Measurements from ENCODE around the gene SENP2. TPM values are rescaled to one million over a fixed set of nuclear protein-coding genes. Genes with fewer than 3 reads are reported as not detected.

The SENP2 gene
- total and polyA plus RNA-seq, 9 of the 15 experiments (the other 6 are each of a cell fraction or from before 2014, with no cell fraction given), result 11.8 to 67.1 (median 41.1) TPM

DNA sequence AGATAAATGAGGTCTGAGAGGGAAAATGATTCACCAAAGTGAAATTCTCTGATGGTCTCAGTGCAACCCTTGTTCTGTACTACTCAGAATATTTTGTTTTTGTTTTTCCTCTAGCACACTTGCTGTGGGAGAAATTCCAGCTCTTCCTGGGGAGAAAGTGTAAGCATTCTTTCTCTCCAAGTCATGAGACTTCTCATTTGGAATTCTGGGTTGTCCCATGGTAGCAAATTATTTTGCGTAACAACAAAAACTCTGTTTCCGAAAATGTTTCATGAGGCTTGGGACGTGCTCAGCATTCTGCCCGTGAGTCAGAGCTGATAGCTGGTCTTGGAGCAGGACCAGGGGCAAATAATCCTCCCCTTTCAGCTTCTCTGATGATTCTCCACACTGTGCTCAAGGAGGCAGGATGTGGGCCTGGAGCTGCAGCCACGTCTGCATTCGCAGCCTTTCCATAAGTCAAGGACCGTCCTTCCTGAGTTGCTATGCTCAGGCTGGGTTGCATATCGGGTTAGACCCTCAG lies 70.3 kb downstream of the SENP2 start:
- Histone ChIP-seq H3K27me3 (ENCODE audit: control insufficient read depth in 2 of 2, insufficient read depth in 2 of 2, low read length in 2 of 2) (no peaks in the 10 kb centered on the region), H3K9ac (ENCODE audit: insufficient read depth in 1 of 2, low read depth in 2 of 2, low read length in 2 of 2) (no peak overlapping the region; a peak in 1 of 4 replicates), H3K9me3 (replicated peaks; ENCODE audit: control insufficient read depth, insufficient read depth, low read depth, low read length) (no peaks in the 10 kb centered on the region), H3K4me1 (replicated peaks in 1 of 2; ENCODE audit: control insufficient read depth in 2 of 2, insufficient read depth in 2 of 2, low read length in 2 of 2) (peaks cover 2 to 7% of the 10 kb centered on the region in 2 experiments; a peak in 4 of 5 replicates), H3K27ac (ENCODE audit: extremely low read depth, low read depth, low read length) (no peak overlapping the region), H2AFZ (ENCODE audit: low read depth, low read length) (no peak overlapping the region), H3K4me2 (ENCODE audit: insufficient read depth, low read length) (no peak overlapping the region), H3K79me2 (ENCODE audit: control insufficient read depth, insufficient read depth, low read length) (no peaks in the 10 kb centered on the region), H3K4me3 (no peak overlapping the region), H3K9me1 (ENCODE audit: control insufficient read depth, insufficient read depth, low read length) (peaks cover 4% of the 10 kb centered on the region), H4K20me1 (replicated peaks; ENCODE audit: control insufficient read depth, insufficient read depth, low read length) (0 out of 2 replicates have a peak, but pooled peaks cover 4% of the 10 kb centered on the region), H3K36me3 (ENCODE audit: control insufficient read depth, insufficient read depth, low read length) (peaks cover 65% of the 10 kb centered on the region)
- CTCF ChIA-PET (ENCODE audit: low intra/inter-chr PET ratio), result no interaction called here
- FAIRE-seq, result no peak
- DNase-seq (ENCODE audit: extremely low read depth in 1 of 4, low spot score in 3 of 4), result no peak
- ATAC-seq, result no peak
- POLR2A ChIA-PET, result interaction anchor here (0.7 to 1.0 kb wide), 4 partner anchors 10 to 207 kb away, joined by 3 to 5 read pairs (median 4); no protein-coding TSS in a partner anchor
- in situ Hi-C loops (cut with MboI) (no loop called here), intact Hi-C loops (cut with micrococcal nuclease) (no loop called here)
- WGBS (ENCODE audit: insufficient coverage, low coverage, missing lambda C conversion rate), result 94% methylated on average over 8 of the region's 8 CpGs
- BruUV-seq (replicated peaks), result no TSS peak
- no peak for TF ChIP-seq DNMT1 (IDR thresholded peaks at IDR 0.05)
- TF ChIP-seq, protein P1, sequence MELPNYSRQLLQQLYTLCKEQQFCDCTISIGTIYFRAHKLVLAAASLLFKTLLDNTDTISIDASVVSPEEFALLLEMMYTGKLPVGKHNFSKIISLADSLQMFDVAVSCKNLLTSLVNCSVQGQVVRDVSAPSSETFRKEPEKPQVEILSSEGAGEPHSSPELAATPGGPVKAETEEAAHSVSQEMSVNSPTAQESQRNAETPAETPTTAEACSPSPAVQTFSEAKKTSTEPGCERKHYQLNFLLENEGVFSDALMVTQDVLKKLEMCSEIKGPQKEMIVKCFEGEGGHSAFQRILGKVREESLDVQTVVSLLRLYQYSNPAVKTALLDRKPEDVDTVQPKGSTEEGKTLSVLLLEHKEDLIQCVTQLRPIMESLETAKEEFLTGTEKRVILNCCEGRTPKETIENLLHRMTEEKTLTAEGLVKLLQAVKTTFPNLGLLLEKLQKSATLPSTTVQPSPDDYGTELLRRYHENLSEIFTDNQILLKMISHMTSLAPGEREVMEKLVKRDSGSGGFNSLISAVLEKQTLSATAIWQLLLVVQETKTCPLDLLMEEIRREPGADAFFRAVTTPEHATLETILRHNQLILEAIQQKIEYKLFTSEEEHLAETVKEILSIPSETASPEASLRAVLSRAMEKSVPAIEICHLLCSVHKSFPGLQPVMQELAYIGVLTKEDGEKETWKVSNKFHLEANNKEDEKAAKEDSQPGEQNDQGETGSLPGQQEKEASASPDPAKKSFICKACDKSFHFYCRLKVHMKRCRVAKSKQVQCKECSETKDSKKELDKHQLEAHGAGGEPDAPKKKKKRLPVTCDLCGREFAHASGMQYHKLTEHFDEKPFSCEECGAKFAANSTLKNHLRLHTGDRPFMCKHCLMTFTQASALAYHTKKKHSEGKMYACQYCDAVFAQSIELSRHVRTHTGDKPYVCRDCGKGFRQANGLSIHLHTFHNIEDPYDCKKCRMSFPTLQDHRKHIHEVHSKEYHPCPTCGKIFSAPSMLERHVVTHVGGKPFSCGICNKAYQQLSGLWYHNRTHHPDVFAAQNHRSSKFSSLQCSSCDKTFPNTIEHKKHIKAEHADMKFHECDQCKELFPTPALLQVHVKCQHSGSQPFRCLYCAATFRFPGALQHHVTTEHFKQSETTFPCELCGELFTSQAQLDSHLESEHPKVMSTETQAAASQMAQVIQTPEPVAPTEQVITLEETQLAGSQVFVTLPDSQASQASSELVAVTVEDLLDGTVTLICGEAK (IDR thresholded peaks at IDR 0.05), result no peak
- TF ChIP-seq, protein P1 (CRISPR knock-in tag; IDR thresholded peaks at IDR 0.05), result no peak
- no peak for TF ChIP-seq ZBTB7A (IDR thresholded peaks at IDR 0.05; ENCODE audit: borderline replicate concordance, control insufficient read depth, low read depth, low read length)
- no peak for TF ChIP-seq PYGO2 (tag; IDR thresholded peaks at IDR 0.05)
- no peak for TF ChIP-seq MYBL2 (IDR thresholded peaks at IDR 0.05; ENCODE audit: low read depth)
- TF ChIP-seq MYBL2 (CRISPR knock-in tag; IDR thresholded peaks at IDR 0.05; ENCODE audit: borderline replicate concordance), result no peak
- TF ChIP-seq, protein P2, sequence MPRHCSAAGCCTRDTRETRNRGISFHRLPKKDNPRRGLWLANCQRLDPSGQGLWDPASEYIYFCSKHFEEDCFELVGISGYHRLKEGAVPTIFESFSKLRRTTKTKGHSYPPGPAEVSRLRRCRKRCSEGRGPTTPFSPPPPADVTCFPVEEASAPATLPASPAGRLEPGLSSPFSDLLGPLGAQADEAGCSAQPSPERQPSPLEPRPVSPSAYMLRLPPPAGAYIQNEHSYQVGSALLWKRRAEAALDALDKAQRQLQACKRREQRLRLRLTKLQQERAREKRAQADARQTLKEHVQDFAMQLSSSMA (CRISPR knock-in tag; IDR thresholded peaks at IDR 0.05), result no peak
- no peak for TF ChIP-seq SRSF1 (IDR thresholded peaks at IDR 0.05; ENCODE audit: low read depth, low read length)
- TF ChIP-seq WHSC1 (IDR thresholded peaks at IDR 0.05; ENCODE audit: low read length), result no peak
- no peak for TF ChIP-seq BCOR (IDR thresholded peaks at IDR 0.05)
- no peak for TF ChIP-seq ZNF507 (tag; conservative IDR thresholded peaks at IDR 0.05)
- TF ChIP-seq ESRRB (CRISPR knock-in tag; IDR thresholded peaks at IDR 0.05; ENCODE audit: borderline replicate concordance), result no peak
- TF ChIP-seq ZNF311 (CRISPR knock-in tag; IDR thresholded peaks at IDR 0.05), result no peak
- no peak for TF ChIP-seq ZBTB17 (CRISPR knock-in tag; IDR thresholded peaks at IDR 0.05)
